GDM1 (cell line): ENCODE measurements around the gene MLXIPL.
"Not testable (repeated sequence)": the region's sequence is repeated elsewhere in the genome, so short reads cannot be mapped to it uniquely, and the experiment has no call there.

Experiments
- DNase-seq: peaks from one replicate; lab custom pipeline; 2025; lab: John Stamatoyannopoulos, UW

MLXIPL gene, protein sequence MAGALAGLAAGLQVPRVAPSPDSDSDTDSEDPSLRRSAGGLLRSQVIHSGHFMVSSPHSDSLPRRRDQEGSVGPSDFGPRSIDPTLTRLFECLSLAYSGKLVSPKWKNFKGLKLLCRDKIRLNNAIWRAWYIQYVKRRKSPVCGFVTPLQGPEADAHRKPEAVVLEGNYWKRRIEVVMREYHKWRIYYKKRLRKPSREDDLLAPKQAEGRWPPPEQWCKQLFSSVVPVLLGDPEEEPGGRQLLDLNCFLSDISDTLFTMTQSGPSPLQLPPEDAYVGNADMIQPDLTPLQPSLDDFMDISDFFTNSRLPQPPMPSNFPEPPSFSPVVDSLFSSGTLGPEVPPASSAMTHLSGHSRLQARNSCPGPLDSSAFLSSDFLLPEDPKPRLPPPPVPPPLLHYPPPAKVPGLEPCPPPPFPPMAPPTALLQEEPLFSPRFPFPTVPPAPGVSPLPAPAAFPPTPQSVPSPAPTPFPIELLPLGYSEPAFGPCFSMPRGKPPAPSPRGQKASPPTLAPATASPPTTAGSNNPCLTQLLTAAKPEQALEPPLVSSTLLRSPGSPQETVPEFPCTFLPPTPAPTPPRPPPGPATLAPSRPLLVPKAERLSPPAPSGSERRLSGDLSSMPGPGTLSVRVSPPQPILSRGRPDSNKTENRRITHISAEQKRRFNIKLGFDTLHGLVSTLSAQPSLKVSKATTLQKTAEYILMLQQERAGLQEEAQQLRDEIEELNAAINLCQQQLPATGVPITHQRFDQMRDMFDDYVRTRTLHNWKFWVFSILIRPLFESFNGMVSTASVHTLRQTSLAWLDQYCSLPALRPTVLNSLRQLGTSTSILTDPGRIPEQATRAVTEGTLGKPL

DNA sequence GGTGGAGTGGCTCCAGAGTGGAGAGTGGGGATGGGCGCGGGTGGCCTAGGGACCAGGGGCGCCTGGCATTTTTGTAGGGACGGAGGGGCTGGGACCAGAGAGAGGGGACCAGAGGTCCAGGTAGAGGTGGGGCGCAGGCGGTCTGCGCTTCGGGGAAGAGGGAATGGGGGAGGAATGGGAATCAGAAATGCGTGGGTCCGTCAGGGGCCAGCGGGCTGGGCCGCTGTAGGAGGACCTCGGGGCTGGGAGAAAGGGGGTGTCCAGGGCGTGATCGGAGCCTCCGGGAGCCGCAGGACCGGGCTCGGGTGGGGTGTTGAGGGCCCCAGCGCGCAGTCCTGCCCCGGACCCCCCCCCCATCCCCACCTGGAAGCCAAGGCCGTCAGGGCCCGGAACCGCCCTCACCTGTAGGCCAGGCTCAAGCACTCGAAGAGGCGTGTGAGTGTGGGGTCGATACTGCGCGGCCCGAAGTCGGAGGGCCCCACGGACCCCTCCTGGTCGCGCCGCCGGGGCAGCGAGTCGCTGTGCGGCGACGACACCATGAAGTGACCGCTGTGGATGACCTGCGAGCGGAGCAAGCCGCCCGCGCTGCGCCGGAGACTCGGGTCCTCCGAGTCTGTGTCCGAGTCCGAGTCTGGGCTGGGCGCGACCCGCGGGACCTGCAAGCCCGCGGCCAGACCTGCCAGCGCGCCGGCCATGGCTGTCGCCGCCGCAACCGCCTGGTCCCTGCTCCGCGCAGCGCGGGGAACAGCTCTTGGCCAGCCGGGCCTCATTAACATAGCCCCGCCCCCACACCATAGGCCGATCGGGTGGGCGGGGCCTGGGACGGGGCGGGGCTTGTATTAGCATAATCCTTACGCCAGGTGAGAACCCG, at the start of gene MLXIPL:
MLXIPL (minus strand) TSS at position 725 of the 871 bp plus-strand sequence; CDS start at position 695, 30 bp downstream.
- DNase-seq = no peak

DNA sequence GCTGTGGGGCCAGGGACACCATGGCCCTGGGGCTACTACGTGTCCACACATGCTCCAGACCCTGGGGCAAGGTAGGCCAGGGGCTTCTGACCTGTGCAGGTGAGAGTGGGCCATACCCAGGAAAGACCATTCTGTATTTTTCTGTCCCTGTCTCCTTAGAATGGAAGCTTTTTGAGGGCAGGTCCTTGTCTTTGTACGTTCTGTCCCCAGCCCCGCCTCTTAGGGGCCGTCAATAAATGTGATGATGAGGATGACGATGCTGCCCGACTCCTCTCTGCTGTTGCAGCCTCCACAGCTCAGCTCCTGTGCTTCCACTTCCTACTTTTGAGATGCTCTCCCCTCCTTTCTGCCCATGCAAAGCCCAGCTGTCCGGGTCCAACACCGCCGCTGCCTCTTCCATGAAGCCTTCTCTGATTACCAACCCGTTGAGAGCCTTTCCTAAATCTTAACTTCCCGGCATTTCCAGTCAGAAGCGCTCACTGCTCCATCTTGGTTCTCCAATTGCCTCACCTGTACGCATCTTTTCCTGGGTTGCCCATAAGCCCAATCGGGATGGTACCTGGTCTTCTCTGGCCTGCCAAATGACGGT, 47.6 kb upstream of the MLXIPL start:
- no peak for DNase-seq

DNA sequence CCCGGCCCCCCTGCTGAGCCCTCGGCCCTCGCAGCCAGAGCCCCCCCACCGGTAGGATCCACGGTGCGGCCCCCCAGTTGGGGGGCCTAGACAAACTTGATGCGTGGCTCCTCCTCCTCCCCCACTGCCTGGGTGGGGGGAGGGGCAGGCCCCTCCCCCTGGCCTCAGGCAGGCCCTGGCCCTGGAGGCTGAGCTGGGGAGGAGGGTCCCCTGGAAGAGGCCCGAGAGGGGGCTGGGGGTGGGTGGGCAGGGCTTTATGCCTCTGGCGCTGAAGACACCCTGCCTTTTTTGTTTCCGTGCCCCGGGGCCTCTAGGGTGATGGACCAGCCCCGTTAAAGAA, 47.0 kb upstream of the MLXIPL start:
- no peak for DNase-seq

DNA sequence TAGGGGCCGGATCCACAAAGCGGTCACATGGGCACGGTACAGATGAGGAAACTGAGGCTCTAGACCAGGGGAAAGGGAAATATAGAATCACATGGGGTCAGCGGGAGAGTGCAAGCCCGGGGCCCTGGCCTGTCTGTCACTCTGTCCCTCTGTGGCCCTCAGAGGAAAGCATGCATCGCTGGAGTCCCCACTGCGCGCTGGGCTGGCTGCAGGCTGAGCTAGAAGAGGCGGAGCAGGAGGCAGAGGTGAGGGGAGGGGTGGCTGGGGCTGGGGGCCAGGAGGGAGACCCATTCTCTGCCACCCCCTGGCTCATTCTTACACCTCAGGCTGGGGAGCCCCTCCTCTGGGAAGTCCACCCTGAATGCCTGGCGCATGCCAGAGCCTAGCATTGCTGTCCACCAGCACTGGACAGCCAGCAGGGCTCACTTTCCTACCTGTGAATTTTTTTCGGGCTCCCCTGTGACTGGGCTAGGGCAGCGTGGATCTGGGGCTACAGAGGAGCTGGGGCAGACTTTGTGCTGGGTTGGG, 45.6 kb upstream of the MLXIPL start:
- DNase-seq = no peak

DNA sequence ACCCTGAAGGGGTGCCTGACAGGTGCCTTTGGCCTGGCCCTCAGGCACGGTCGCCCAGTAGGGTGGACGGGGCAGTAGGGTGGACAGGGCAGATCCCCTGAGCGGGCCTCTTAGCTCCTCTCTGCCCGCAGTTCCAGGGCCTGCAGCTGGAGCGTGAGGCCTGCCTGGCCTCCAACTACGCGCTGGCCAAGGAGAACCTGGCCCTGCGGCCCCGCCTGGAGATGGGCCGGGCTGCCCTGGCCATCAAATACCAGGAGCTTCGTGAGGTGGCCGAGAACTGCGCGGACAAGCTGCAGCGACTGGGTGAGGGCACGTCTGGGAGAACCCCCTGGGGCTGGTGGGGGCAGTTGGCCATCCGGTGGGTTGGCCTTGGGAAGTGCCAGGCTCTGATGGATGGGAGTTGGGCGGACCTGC, 45.0 kb upstream of the MLXIPL start:
- DNase-seq = no peak

DNA sequence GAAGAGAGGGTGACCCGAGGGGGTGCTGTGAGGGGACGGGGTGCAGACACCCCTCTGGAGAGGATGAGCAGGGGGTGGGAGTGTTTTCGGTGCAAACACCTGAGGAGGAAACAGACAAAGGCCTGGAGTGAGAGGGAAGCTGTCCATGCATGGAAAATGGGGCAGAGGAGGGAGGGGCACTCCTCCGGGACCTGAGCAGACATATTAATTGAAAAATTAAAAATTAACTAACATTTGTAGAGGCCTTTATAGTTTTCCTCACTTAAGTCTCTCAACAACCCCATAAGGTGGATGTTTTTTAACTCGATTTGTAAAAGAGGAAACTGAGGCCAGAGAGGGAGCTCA, 44.5 kb upstream of the MLXIPL start:
- DNase-seq = no peak

DNA sequence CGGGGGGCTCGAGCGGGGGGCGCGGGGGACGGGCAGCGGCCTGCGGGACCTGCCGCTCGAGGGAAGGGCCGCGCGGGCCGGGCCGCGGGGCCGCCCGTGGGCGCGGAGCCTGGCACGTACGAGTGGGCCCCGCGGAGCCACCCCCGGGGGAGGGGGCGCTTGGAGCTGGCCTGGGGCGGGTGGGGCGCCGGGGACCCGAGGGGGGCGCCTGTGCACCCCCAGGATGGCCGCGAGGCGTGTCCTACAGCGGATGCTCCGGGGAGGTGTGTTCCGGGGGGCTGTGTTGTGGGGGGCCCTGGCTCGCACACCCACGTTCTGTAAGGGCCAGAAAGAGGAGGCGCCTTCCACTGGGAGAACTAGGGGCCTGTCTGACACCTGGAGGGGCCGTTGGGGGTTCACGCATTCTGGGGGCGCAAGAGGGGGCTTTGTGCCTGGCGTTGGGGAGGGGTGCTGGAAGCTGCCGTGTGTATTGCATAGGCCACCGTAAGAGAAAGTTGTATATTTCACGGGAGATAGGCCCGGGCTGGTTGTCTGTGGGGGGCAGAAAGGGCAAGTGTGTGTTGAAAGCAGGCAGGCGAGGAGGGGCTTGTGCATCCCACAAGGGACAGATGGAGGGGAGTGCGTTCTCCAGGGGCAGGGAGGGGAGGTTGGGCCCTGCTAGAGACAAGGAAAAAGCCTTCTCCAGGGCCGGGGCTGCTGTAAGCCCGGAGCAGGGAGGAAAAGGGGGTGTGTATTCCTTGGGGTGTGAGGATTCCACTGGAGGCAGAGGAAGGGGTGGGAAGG, 44.0 kb upstream of the MLXIPL start:
- DNase-seq = no peak

DNA sequence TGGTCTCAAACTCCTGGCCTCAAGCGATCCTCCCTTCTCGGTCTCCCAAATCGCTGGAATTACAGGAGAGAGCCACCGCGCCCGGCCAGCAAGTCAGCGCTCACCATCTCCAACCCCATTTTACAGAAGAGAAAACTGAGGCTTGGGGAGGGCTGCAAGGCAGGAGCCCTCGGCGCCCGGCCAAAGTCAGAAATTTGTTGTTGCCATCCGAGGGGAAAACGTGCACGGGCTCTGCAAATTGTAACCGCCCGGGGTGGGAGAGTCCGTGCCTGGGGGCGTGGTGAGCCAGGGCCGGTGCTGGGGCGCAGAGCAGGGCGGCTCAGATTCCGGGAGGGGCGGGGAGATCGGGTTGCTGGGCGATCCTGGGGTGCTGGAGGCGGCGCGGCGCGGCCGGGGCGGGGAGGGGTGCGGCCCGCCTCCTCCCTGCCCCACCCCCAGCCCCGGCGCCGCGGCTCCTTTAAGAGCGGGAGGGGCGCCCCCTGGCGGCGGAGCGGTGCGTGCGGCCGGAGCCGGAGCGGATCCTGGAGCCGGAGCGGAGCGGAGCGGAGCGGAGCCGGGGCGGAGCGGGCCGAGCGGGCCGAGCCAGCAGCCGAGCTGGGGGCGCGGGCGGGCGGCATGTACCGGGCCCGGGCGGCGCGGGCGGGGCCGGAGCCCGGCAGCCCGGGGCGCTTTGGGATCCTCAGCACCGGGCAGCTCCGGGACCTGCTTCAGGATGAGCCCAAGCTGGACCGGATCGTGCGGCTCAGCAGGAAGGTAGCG, 43.2 kb upstream of the MLXIPL start, which contains the start of gene VPS37D:
VPS37D (plus strand) TSS at position 488 of the 759 bp plus-strand sequence; CDS start at position 616, 128 bp downstream.
- peak; percentile 68 for DNase-seq

DNA sequence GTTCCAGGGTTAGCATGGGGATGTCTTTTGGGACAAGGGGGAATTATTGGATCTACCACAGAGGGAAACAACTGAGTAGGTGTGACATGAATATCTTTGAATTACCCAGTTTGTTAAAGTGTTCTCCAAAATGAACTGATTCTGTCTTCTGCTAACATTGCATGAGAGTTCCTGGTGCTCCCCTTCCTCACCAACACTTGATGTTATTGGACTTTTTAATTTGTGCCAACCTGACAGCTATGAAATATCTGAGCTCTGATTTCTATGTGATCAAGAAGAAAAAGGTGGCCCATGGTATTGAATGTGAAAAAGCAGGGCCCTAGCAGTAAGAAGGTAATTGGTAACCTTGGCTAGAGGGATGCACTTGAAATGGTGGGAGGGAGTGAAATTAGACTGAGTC, 38.7 kb upstream of the MLXIPL start:
- DNase-seq = no peak

DNA sequence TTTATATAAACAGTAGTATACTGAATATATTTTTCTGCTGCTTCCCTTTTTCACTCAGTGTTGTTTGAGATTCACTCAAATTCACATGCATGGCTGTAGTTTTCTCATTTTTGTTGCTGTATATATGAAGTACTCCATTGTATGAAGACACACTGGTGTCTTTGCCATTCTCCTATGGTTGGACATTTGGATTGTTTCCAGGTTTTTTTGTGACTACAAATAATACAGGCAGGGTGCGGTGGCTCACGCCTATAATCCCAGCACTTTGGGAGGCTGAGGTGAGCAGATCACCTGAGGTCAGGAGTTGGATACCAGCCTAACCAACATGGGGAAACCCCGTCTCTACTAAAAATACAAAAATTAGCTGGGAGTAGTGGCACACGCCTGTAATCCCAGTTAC, 36.3 kb upstream of the MLXIPL start:
- not testable (repeated sequence) for DNase-seq

DNA sequence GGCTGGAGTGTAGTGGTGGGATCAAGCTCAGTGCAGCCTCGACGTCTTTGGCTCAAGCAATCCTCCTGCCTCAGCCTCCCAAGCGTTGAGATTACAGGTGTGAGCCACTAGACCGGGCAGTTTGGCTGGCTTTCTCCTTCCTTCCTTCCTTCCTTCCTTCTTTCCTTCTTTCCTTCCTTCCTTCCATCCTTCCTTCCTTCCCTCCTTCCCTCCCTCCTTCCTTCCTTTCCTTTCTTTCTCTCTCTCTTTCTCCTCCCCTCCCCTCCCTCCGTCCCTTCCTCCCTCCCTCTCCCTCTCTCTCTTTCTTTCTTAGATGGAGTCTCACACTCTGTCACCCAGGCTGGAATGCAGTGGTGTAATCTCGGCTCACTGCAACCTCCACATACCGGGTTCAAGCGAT, 35.7 kb upstream of the MLXIPL start:
- no peak for DNase-seq

DNA sequence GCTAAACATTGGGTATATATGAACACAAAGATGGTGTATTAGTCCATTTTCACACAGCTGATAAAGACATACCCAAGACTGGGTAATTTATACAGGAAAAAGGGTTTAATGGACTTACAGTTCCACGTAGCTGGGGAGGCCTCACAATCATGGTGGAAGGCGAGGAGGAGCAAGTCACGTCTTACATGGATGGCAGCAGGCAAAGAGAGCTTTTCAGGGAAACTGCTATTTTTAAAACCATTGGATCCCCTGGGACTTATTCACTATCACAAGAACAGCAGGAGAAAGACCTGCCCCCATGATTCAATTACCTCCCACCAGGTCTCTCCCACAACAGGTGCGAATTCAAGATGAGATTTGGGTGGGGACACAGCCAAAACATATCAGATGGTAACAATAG, 31.0 kb upstream of the MLXIPL start:
- not testable (repeated sequence) for DNase-seq

DNA sequence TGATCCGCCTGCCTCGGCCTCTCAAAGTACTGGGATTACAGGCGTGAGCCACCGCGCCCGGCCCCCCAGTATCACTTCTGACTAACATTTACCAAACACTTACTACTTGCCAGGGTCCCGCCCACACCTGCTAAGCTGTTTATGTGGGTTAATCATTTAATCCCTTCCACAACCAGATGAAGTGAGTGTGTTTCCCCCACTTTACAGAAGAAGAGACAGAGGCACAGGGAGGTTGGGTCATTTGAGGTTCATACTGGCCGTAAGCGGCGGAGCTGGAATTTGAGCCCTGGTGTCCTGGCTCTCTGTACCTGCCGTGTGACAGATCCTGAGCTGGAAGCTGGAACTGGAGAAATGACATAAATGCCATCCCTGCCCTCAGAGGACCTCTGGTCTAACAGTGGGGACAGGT, 28.2 kb upstream of the MLXIPL start:
- no peak for DNase-seq

DNA sequence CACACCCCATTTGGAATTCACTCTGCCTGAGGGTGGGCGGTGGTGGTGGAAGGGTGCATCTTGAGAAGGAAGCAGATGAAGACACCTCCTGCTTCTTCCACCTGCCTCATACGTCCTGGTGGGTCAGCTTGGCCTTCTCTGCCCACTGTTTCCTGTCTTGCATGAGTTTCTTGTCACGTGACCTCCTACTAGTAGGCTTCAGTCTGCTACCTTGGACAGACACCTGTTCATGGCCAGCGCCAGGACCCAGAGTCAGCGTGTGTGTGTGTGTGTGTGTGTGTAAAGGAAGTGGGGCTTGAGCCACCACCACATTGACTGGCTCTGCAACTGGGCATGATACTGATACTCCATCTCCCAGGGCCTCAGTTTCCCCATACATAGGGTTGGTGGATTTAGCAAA, 26.2 kb upstream of the MLXIPL start:
- no peak for DNase-seq

DNA sequence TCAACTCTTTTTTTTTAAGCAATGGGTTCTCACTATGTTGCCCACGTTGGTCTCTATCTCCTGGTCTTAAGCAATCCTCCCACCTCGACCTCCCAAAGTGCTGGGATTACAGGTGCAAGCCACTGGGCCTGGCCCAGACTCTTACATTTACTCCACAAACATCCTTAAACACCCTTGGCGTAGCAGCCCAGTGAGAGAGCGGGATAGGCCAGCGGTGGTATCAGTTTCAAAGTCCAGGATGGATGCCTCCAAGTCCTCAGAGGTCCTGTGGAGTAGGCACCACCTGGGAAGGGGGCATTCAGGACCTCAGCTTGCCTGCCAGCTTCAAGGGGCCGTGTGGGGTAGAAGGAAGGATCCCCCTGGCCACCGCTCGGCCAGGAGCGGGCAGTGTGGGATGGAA, 25.3 kb upstream of the MLXIPL start:
- DNase-seq = no peak

DNA sequence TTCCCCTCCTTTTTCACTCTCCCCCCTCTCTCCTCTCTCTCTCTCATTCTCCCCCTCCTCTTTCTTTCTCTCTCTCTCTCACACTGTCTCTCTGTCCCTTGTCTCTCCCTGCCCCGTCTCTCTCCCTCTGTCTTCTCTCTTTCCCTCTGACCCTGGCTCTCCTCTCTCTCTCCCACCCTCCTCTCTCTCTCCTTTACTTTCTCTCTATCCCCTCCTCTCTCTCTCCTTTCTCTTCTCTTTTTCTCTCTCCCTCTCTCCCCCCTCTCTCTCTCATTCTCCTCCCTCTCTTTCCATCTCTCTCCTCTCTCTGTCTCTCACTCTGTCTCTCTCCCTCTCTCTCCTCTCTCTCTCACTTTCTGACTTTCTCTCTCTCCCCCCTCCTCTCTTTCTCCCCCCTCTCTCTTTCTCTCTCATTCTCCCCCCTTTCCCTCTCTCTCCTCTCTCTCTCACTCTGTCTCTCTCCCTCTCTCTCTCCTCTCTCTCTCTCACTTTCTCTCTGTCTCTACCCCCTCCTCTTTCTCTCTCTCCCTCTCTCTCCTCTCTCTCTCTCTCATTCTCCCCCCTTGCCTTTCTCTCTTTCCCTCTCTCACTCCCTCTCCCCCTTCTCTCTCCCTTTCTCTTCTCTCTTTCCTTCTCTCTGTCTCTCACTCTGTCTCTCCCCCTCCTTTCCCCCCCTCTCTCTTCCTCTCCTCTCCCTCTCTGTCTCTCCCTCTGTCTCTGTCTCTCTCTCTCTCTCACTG, 24.4 kb upstream of the MLXIPL start:
- no peak for DNase-seq

DNA sequence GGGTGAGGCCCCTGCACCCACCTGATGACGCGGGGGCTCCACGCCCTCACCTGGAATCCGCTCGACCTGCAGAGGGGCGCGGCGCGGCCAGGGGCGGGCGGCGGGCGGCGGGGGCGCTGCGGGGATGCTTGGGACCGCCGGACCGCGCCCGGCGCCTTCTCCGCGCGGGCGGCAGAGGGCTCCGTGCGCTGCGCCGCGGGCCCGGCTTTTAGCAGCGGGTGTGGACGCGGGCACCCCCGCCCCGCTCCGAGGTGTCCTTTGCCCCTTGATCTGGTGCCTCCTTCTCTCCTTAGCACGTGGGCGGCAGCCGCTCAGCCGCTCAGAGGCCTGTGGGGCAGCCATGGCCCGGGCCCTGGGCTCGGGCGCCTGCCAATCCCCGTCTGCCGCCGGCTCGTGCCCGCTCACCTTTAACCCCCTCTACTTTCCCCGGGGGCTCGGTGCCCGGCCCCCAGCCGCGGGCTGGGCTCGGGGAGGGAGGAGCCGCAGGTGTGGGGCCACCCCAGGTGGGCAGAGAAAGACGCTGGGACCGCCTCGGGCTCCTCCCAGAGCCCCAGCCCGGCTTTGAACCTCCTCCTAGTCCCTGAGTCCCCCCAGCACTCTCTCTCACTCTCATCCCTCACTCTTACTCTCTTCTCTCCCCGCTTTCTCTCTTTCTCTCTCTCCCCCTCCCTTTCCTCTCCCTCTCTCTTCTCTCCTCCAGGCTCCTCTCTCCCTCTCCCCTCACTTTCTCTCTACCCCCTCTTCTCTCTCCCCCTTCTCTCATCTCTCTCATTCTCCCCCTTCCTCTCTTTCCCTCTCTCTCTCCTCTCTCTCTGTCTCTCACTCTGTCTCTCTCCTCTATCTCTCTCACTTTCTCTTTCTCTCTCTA, 23.6 kb upstream of the MLXIPL start:
- no peak for DNase-seq
